ENCODE results near the gene ZSWIM4. TPM values are rescaled to one million over a fixed set of nuclear protein-coding genes. Genes with fewer than 3 reads are reported as not detected.

Gene ZSWIM4
- total and polyA plus RNA-seq, 4 experiments from 2014 or later, result 0.33 to 6.6 (median 4.0) TPM

- Histone ChIP-seq H3K27me3 (ENCODE audit: insufficient read depth, low read length) (no peaks in the 10 kb centered on the region), H3K4me3 (ENCODE audit: low read length in 2 of 2) (peak overlapping the region; percentile 34 to 42), H3K27ac (ENCODE audit: low read depth, low read length) (peak overlapping the region; percentile 40), H3K4me1 (ENCODE audit: insufficient read depth, low read length) (peaks cover 16% of the 10 kb centered on the region), H3K9me3 (ENCODE audit: control insufficient read depth in 1 of 2, low read length in 2 of 2) (no peaks in the 10 kb centered on the region), H3K36me3 (ENCODE audit: insufficient read depth, low read length) (peaks cover 7% of the 10 kb centered on the region)
- no peaks in the 10 kb centered on the region for H3K9me3 Mint-ChIP-seq
- ChIA-PET CTCF (ENCODE audit: partially characterized antibody) (interaction anchor here (0.9 to 1.5 kb wide), 3 partner anchors 20 to 97 kb away, joined by 3 to 5 read pairs (median 3); no protein-coding TSS in a partner anchor), POLR2A (ENCODE audit: partially characterized antibody) (interaction anchor here (0.5 to 2.8 kb wide), 11 partner anchors 10 to 372 kb away, joined by 3 to 27 read pairs (median 5); partner anchors contain the start of genes ASF1B, C19orf53 and ZSWIM4)
- peak overlapping the region in 6 of 7 donors; percentile 92 to 95 (median 94) for H3K27ac Mint-ChIP-seq
- peak in 4 of 5 donors; percentile 27 to 55 (median 35) for DNase-seq
- H3K4me1 Mint-ChIP-seq, result peaks cover 13 to 27% (median 18%) of the 10 kb centered on the region in 4 donors
- peaks cover 9 to 26% of the 10 kb centered on the region in 2 donors for H3K36me3 Mint-ChIP-seq
- no peaks in the 10 kb centered on the region for H3K27me3 Mint-ChIP-seq
- intact Hi-C loops (cut with micrococcal nuclease), result no loop called here
- H3K4me3 Mint-ChIP-seq, result peak overlapping the region; percentile 83 to 91 (median 90)
Observed at GRCh38 chr19:13764821-13765394, 30.3 kb upstream of the ZSWIM4 start.

- no peaks in the 10 kb centered on the region for H3K27me3 ChIP-seq (ENCODE audit: insufficient read depth, low read length)
- H3K9me3 ChIP-seq (ENCODE audit: control insufficient read depth in 1 of 2, low read length in 2 of 2), result no peaks in the 10 kb centered on the region
- ChIA-PET POLR2A (ENCODE audit: partially characterized antibody) (interaction anchor here (0.5 to 2.8 kb wide), 10 partner anchors 9 to 353 kb away, joined by 3 to 27 read pairs (median 6); partner anchors contain the start of genes C19orf53 and ZSWIM4), CTCF (ENCODE audit: partially characterized antibody) (interaction anchor here (1.4 to 1.5 kb wide), 2 partner anchors 19 to 21 kb away, joined by 3 to 5 read pairs; no protein-coding TSS in a partner anchor)
- H3K9me3 Mint-ChIP-seq, result no peaks in the 10 kb centered on the region
- peaks cover 11 to 25% of the 10 kb centered on the region in 2 donors for H3K36me3 Mint-ChIP-seq
- peaks cover 7% of the 10 kb centered on the region for H3K36me3 ChIP-seq (ENCODE audit: insufficient read depth, low read length)
- no peak for DNase-seq
- peaks cover 16% of the 10 kb centered on the region for H3K4me1 ChIP-seq (ENCODE audit: insufficient read depth, low read length)
- H3K27ac Mint-ChIP-seq, result peak overlapping the region in 6 of 7 donors; percentile 92 to 95 (median 94)
- peak overlapping the region; percentile 34 to 42 for H3K4me3 ChIP-seq (ENCODE audit: low read length in 2 of 2)
- peaks cover 13 to 27% (median 18%) of the 10 kb centered on the region in 4 donors for H3K4me1 Mint-ChIP-seq
- no peaks in the 10 kb centered on the region for H3K27me3 Mint-ChIP-seq
- H3K4me3 Mint-ChIP-seq, result peak overlapping the region; percentile 83 to 91 (median 90)
- peak overlapping the region; percentile 40 for H3K27ac ChIP-seq (ENCODE audit: low read depth, low read length)
- intact Hi-C loops (cut with micrococcal nuclease), result no loop called here
Observed at GRCh38 chr19:13765395-13766094, 29.7 kb upstream of the ZSWIM4 start.

- H3K4me3 ChIP-seq (ENCODE audit: low read length in 2 of 2), result no peak overlapping the region
- ChIA-PET CTCF (ENCODE audit: partially characterized antibody) (no interaction called here), POLR2A (ENCODE audit: partially characterized antibody) (interaction anchor here (2.8 kb wide), 1 partner anchor 9 kb away, joined by 23 read pairs; the partner anchor contains the start of gene C19orf53)
- peaks cover 11 to 22% of the 10 kb centered on the region in 2 donors for H3K36me3 Mint-ChIP-seq
- intact Hi-C loops (cut with micrococcal nuclease), result no loop called here
- H3K27ac Mint-ChIP-seq, result peak overlapping the region in 5 of 7 donors; percentile 26 to 78 (median 57)
- no peaks in the 10 kb centered on the region for H3K27me3 Mint-ChIP-seq
- peaks cover 7% of the 10 kb centered on the region for H3K36me3 ChIP-seq (ENCODE audit: insufficient read depth, low read length)
- no peak overlapping the region for H3K27ac ChIP-seq (ENCODE audit: low read depth, low read length)
- H3K27me3 ChIP-seq (ENCODE audit: insufficient read depth, low read length), result no peaks in the 10 kb centered on the region
- no peaks in the 10 kb centered on the region for H3K9me3 ChIP-seq (ENCODE audit: control insufficient read depth in 1 of 2, low read length in 2 of 2)
- H3K4me1 Mint-ChIP-seq, result peaks cover 13 to 27% (median 18%) of the 10 kb centered on the region in 4 donors
- no peaks in the 10 kb centered on the region for H3K9me3 Mint-ChIP-seq
- peaks cover 16% of the 10 kb centered on the region for H3K4me1 ChIP-seq (ENCODE audit: insufficient read depth, low read length)
- H3K4me3 Mint-ChIP-seq, result peak overlapping the region in 7 of 8 donors; percentile 32 to 91 (median 90)
- DNase-seq, result no peak
Observed at GRCh38 chr19:13766095-13766481, 29.2 kb upstream of the ZSWIM4 start.

DNA sequence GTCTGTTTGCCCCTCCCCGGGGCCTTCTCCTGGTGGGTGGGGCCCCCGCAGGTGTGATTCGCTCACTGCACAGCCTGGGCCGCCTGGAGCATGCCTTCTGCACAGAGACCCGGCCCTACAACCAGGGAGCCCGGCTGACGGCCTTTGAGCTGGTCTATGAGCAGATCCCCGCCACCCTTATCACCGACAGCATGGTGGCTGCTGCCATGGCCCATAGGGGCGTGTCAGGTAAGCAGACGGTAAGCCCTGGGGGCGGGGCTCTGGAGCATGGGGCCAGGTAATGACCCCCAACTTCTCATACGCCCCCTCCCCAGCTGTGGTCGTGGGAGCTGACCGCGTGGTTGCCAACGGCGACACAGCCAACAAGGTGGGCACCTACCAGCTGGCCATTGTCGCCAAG is 26.7 kb upstream of the ZSWIM4 start:
- Mint-ChIP-seq H3K27ac (no peak overlapping the region), H3K27me3 (no peaks in the 10 kb centered on the region), H3K9me3 (no peaks in the 10 kb centered on the region), H3K36me3 (peaks cover 11 to 18% of the 10 kb centered on the region in 2 donors), H3K4me3 (no peak overlapping the region), H3K4me1 (peaks cover 12 to 20% (median 16%) of the 10 kb centered on the region in 4 donors)
- Histone ChIP-seq H3K9me3 (ENCODE audit: control insufficient read depth in 1 of 2, low read length in 2 of 2) (no peaks in the 10 kb centered on the region), H3K36me3 (ENCODE audit: insufficient read depth, low read length) (peaks cover 6% of the 10 kb centered on the region), H3K4me1 (ENCODE audit: insufficient read depth, low read length) (peaks cover 16% of the 10 kb centered on the region), H3K27ac (ENCODE audit: low read depth, low read length) (no peak overlapping the region), H3K4me3 (ENCODE audit: low read length in 2 of 2) (no peak overlapping the region), H3K27me3 (ENCODE audit: insufficient read depth, low read length) (no peaks in the 10 kb centered on the region)
- POLR2A ChIA-PET (ENCODE audit: partially characterized antibody), result interaction anchor here (1.2 to 2.2 kb wide), 2 partner anchors 8 to 20 kb away, joined by 3 to 10 read pairs; a partner anchor contains a TSS
- intact Hi-C loops (cut with micrococcal nuclease), result no loop called here
- CTCF ChIA-PET (ENCODE audit: partially characterized antibody), result no interaction called here
- DNase-seq, result no peak

DNA sequence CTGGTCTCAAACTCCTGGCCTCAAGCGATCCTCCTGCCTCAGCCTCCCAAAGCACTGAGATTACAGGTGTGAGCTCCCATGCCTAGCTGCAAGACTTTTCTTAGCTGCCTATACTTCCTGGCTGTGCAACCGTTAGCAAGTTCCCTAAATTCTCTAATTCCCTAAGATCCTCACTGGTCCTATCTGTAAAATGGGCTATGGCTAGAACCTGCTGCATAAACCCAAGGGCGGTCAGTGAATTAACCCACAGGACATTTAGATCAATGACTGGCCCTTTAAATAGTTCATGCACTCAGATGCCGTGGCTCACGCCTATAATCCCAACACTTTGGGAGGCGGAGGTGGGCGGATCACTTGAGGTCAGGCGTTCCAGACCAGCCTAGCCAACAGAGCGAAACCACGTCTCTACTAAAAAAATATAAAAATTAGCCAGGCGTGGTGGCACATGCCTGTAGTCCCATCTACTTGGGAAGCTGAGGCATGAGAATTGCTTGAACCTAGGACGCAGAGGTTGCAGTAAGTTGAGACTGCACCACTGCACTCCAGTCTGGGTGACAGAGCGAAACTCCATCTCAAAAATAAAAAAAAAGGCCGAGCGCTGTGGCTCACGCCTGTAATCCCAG is 25.1 kb upstream of the ZSWIM4 start:
- peaks cover 8 to 28% of the 10 kb centered on the region in 2 donors for H3K36me3 Mint-ChIP-seq
- no peaks in the 10 kb centered on the region for H3K27me3 ChIP-seq (ENCODE audit: insufficient read depth, low read length)
- no peaks in the 10 kb centered on the region for H3K9me3 Mint-ChIP-seq
- no peaks in the 10 kb centered on the region for H3K9me3 ChIP-seq (ENCODE audit: control insufficient read depth in 1 of 2, low read length in 2 of 2)
- H3K4me1 ChIP-seq (ENCODE audit: insufficient read depth, low read length), result peaks cover 14% of the 10 kb centered on the region
- H3K27ac Mint-ChIP-seq, result peak overlapping the region in 1 of 7 donors; percentile 7
- ChIA-PET CTCF (ENCODE audit: partially characterized antibody) (no interaction called here), POLR2A (ENCODE audit: partially characterized antibody) (interaction anchor here (0.7 kb wide), 1 partner anchor 66 kb away, joined by 3 read pairs; no protein-coding TSS in a partner anchor)
- no peak for DNase-seq
- H3K4me1 Mint-ChIP-seq, result peaks cover 13 to 25% (median 18%) of the 10 kb centered on the region in 4 donors
- intact Hi-C loops (cut with micrococcal nuclease), result no loop called here
- no peak overlapping the region for H3K4me3 Mint-ChIP-seq
- H3K27me3 Mint-ChIP-seq, result no peaks in the 10 kb centered on the region
- H3K27ac ChIP-seq (ENCODE audit: low read depth, low read length), result no peak overlapping the region
- no peak overlapping the region for H3K4me3 ChIP-seq (ENCODE audit: low read length in 2 of 2)
- peaks cover 6% of the 10 kb centered on the region for H3K36me3 ChIP-seq (ENCODE audit: insufficient read depth, low read length)

- Mint-ChIP-seq H3K36me3 (peaks cover 14 to 52% of the 10 kb centered on the region in 2 donors), H3K9me3 (no peaks in the 10 kb centered on the region), H3K4me3 (peak within 1 kb of the TSS; percentile 96 to 100 (median 100)), H3K27me3 (no peaks in the 10 kb centered on the region), H3K4me1 (peaks cover 12 to 36% (median 25%) of the 10 kb centered on the region in 4 donors), H3K27ac (peak within 1 kb of the TSS; percentile 92 to 100 (median 98))
- POLR2A ChIA-PET (ENCODE audit: partially characterized antibody), result interaction anchor here (0.5 to 3.3 kb wide), 25 partner anchors 9 to 1006 kb away, joined by 3 to 48 read pairs (median 5); partner anchors contain the start of genes IL27RA, MRI1 and ZSWIM4
- H3K27me3 ChIP-seq (ENCODE audit: insufficient read depth, low read length), result no peaks in the 10 kb centered on the region
- H3K36me3 ChIP-seq (ENCODE audit: insufficient read depth, low read length), result peaks cover 29% of the 10 kb centered on the region
- CTCF ChIA-PET (ENCODE audit: partially characterized antibody), result interaction anchor here (0.7 to 3.0 kb wide), 10 partner anchors 10 to 188 kb away, joined by 3 to 16 read pairs (median 3); partner anchors contain the start of gene ZSWIM4
- intact Hi-C loops (cut with micrococcal nuclease), result loop anchor here (1.0 kb wide), 2 partner anchors 21 to 307 kb away; partner anchors contain the start of gene ZSWIM4
- no peaks in the 10 kb centered on the region for H3K9me3 ChIP-seq (ENCODE audit: control insufficient read depth in 1 of 2, low read length in 2 of 2)
- H3K4me1 ChIP-seq (ENCODE audit: insufficient read depth, low read length), result peaks cover 23% of the 10 kb centered on the region
- H3K4me3 ChIP-seq (ENCODE audit: low read length in 2 of 2), result peak within 1 kb of the TSS; percentile 87 to 90
- H3K27ac ChIP-seq (ENCODE audit: low read depth, low read length), result peak within 1 kb of the TSS; percentile 84
- DNase-seq, result peak; percentile 84 to 92 (median 87)
Observed at GRCh38 chr19:13774217-13775191, 20.7 kb upstream of the ZSWIM4 start, which contains the start of gene C19orf53. Gene C19orf53 (plus strand): TSS chr19:13774456. CDS start chr19:13774478, 22 bp downstream.

Data from CD4-positive, alpha-beta memory T cell (primary cell).